Measurements from ENCODE around the gene VIT. TPM values are rescaled to one million over a fixed set of nuclear protein-coding genes. Genes with fewer than 3 reads are reported as not detected.

Gene VIT
- total and polyA plus RNA-seq, 2 experiments from 2014 or later = not detected

DNA sequence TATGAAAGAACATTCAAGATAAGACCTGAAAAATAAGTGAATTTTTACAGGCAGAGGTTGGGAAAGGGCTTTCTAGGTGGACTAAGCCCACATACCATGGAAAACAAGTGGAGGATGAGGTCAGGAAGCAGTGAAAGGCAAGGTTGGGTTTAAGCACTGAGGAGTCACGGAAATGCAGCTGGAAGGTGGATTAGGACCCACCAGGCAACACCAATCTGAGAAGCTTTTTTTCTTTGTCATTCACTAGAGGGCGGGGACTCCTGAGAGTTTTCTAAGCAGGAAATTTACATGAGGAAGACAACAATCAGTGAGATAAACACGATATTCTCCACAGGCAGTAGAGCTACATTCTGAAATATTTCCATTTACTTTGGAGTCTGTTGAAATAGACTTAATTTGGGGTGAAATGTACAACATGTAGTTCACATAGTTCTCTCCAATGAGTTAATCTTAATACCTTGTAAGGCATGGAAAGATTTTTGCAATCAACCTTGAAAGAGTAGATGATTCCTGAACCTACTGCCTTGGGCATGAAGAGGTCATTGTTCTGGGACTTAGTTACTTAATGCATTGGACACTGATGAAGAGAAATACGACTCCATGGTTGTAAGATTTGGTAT is 40.7 kb downstream of the VIT start:
- Mint-ChIP-seq H3K4me3 (no peak overlapping the region), H3K27me3 (ENCODE audit: insufficient read depth, low read depth, poor library complexity) (peaks cover 4% of the 10 kb centered on the region), H3K9me3 (no peaks in the 10 kb centered on the region), H3K4me1 (peaks cover 34% of the 10 kb centered on the region), H3K36me3 (ENCODE audit: low read depth) (no peaks in the 10 kb centered on the region; the same call in 2 of the 3 replicates), H3K27ac (peak overlapping the region; percentile 6; the same call in 1 of the 2 replicates)
- Histone ChIP-seq H3K9me2 (ENCODE audit: insufficient read depth) (peaks cover 40% of the 10 kb centered on the region), H2AFZ (no peak overlapping the region), H3K27me3 (ENCODE audit: insufficient read depth) (no peaks in the 10 kb centered on the region), H3K4me2 (peak overlapping the region; percentile 37), H4K20me1 (replicated peaks; ENCODE audit: insufficient read depth) (no peaks in the 10 kb centered on the region), H3K27ac (ENCODE audit: low read depth) (no peak overlapping the region; the same call in none of the 2 replicates), H3F3A (replicated peaks; ENCODE audit: low read depth) (no peaks in the 10 kb centered on the region), H3K4me1 (ENCODE audit: insufficient read depth) (peaks cover 14% of the 10 kb centered on the region), H3K4me3 (no peak overlapping the region), H3K79me2 (replicated peaks; ENCODE audit: insufficient read depth) (no peaks in the 10 kb centered on the region), H3K36me3 (ENCODE audit: insufficient read depth) (no peaks in the 10 kb centered on the region)
- DNase-seq (ENCODE audit: low spot score) (peak; percentile 60), ATAC-seq (peak; percentile 82)
- TF ChIP-seq, protein P1, sequence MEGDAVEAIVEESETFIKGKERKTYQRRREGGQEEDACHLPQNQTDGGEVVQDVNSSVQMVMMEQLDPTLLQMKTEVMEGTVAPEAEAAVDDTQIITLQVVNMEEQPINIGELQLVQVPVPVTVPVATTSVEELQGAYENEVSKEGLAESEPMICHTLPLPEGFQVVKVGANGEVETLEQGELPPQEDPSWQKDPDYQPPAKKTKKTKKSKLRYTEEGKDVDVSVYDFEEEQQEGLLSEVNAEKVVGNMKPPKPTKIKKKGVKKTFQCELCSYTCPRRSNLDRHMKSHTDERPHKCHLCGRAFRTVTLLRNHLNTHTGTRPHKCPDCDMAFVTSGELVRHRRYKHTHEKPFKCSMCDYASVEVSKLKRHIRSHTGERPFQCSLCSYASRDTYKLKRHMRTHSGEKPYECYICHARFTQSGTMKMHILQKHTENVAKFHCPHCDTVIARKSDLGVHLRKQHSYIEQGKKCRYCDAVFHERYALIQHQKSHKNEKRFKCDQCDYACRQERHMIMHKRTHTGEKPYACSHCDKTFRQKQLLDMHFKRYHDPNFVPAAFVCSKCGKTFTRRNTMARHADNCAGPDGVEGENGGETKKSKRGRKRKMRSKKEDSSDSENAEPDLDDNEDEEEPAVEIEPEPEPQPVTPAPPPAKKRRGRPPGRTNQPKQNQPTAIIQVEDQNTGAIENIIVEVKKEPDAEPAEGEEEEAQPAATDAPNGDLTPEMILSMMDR (conservative IDR thresholded peaks at IDR 0.05; ENCODE audit: low read depth in 2 of 2) = no peak
- TF ChIP-seq, protein P2, sequence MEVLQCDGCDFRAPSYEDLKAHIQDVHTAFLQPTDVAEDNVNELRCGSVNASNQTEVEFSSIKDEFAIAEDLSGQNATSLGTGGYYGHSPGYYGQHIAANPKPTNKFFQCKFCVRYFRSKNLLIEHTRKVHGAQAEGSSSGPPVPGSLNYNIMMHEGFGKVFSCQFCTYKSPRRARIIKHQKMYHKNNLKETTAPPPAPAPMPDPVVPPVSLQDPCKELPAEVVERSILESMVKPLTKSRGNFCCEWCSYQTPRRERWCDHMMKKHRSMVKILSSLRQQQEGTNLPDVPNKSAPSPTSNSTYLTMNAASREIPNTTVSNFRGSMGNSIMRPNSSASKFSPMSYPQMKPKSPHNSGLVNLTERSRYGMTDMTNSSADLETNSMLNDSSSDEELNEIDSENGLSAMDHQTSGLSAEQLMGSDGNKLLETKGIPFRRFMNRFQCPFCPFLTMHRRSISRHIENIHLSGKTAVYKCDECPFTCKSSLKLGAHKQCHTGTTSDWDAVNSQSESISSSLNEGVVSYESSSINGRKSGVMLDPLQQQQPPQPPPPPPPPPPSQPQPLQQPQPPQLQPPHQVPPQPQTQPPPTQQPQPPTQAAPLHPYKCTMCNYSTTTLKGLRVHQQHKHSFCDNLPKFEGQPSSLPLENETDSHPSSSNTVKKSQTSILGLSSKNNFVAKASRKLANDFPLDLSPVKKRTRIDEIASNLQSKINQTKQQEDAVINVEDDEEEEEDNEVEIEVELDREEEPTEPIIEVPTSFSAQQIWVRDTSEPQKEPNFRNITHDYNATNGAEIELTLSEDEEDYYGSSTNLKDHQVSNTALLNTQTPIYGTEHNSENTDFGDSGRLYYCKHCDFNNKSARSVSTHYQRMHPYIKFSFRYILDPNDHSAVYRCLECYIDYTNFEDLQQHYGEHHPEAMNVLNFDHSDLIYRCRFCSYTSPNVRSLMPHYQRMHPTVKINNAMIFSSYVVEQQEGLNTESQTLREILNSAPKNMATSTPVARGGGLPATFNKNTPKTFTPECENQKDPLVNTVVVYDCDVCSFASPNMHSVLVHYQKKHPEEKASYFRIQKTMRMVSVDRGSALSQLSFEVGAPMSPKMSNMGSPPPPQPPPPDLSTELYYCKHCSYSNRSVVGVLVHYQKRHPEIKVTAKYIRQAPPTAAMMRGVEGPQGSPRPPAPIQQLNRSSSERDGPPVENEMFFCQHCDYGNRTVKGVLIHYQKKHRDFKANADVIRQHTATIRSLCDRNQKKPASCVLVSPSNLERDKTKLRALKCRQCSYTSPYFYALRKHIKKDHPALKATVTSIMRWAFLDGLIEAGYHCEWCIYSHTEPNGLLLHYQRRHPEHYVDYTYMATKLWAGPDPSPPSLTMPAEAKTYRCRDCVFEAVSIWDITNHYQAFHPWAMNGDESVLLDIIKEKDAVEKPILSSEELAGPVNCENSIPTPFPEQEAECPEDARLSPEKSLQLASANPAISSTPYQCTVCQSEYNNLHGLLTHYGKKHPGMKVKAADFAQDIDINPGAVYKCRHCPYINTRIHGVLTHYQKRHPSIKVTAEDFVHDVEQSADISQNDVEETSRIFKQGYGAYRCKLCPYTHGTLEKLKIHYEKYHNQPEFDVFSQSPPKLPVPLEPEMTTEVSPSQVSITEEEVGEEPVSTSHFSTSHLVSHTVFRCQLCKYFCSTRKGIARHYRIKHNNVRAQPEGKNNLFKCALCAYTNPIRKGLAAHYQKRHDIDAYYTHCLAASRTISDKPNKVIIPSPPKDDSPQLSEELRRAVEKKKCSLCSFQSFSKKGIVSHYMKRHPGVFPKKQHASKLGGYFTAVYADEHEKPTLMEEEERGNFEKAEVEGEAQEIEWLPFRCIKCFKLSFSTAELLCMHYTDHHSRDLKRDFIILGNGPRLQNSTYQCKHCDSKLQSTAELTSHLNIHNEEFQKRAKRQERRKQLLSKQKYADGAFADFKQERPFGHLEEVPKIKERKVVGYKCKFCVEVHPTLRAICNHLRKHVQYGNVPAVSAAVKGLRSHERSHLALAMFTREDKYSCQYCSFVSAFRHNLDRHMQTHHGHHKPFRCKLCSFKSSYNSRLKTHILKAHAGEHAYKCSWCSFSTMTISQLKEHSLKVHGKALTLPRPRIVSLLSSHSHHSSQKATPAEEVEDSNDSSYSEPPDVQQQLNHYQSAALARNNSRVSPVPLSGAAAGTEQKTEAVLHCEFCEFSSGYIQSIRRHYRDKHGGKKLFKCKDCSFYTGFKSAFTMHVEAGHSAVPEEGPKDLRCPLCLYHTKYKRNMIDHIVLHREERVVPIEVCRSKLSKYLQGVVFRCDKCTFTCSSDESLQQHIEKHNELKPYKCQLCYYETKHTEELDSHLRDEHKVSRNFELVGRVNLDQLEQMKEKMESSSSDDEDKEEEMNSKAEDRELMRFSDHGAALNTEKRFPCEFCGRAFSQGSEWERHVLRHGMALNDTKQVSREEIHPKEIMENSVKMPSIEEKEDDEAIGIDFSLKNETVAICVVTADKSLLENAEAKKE (CRISPR knock-in tag; IDR thresholded peaks at IDR 0.05) = peak; percentile 92

DNA sequence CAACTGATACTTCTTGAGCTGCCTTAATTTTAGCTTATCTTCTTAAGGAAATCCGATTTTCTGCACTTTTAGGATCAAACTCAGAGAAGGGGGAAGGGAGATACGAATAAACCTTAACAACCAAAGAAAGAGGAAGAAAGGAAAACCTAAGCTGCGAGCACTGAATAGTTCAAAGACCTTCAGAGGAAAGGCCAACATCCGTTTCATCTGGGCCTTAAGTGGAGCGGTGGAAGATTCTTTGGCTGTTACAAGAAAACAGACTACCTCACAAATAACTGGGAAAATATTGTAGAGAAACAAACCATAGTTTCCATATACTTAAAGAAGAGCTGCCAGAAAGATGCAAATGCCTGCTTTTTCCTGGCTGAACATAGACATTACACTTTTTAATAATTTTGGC is 43.6 kb downstream of the VIT start:
- Mint-ChIP-seq H3K27me3 (ENCODE audit: insufficient read depth, low read depth, poor library complexity) (no peaks in the 10 kb centered on the region), H3K4me1 (peaks cover 20% of the 10 kb centered on the region), H3K36me3 (ENCODE audit: low read depth) (no peaks in the 10 kb centered on the region), H3K4me3 (no peak overlapping the region), H3K27ac (no peak overlapping the region), H3K9me3 (no peaks in the 10 kb centered on the region)
- Histone ChIP-seq H3F3A (replicated peaks; ENCODE audit: low read depth) (no peaks in the 10 kb centered on the region), H4K20me1 (replicated peaks; ENCODE audit: insufficient read depth) (no peaks in the 10 kb centered on the region), H2AFZ (peak overlapping the region; percentile 54; the same call in 1 of the 2 replicates), H3K4me3 (no peak overlapping the region), H3K36me3 (ENCODE audit: insufficient read depth) (no peaks in the 10 kb centered on the region), H3K4me1 (ENCODE audit: insufficient read depth) (peaks cover 14% of the 10 kb centered on the region), H3K27ac (ENCODE audit: low read depth) (no peak overlapping the region), H3K79me2 (replicated peaks; ENCODE audit: insufficient read depth) (no peaks in the 10 kb centered on the region), H3K4me2 (no peak overlapping the region), H3K27me3 (ENCODE audit: insufficient read depth) (no peaks in the 10 kb centered on the region), H3K9me2 (ENCODE audit: insufficient read depth) (peaks cover 22% of the 10 kb centered on the region)
- DNase-seq (ENCODE audit: low spot score) = no peak
- ATAC-seq = no peak
- TF ChIP-seq EZH2phosphoT487 (IDR thresholded peaks at IDR 0.05; ENCODE audit: unreplicated experiment) (no peak), ZNF331 (CRISPR knock-in tag; IDR thresholded peaks at IDR 0.05; ENCODE audit: low read depth) (no peak), CREB1 (CRISPR knock-in tag; IDR thresholded peaks at IDR 0.05; ENCODE audit: low read depth) (no peak), ZNF114 (CRISPR knock-in tag; IDR thresholded peaks at IDR 0.05) (no peak), JUNB (IDR thresholded peaks at IDR 0.05; ENCODE audit: unreplicated experiment) (no peak), POLR2AphosphoS5 (IDR thresholded peaks at IDR 0.05; ENCODE audit: low read depth) (no peak), NANOG (IDR thresholded peaks at IDR 0.05; ENCODE audit: borderline replicate concordance) (no peak)
- TF ChIP-seq, protein P3, sequence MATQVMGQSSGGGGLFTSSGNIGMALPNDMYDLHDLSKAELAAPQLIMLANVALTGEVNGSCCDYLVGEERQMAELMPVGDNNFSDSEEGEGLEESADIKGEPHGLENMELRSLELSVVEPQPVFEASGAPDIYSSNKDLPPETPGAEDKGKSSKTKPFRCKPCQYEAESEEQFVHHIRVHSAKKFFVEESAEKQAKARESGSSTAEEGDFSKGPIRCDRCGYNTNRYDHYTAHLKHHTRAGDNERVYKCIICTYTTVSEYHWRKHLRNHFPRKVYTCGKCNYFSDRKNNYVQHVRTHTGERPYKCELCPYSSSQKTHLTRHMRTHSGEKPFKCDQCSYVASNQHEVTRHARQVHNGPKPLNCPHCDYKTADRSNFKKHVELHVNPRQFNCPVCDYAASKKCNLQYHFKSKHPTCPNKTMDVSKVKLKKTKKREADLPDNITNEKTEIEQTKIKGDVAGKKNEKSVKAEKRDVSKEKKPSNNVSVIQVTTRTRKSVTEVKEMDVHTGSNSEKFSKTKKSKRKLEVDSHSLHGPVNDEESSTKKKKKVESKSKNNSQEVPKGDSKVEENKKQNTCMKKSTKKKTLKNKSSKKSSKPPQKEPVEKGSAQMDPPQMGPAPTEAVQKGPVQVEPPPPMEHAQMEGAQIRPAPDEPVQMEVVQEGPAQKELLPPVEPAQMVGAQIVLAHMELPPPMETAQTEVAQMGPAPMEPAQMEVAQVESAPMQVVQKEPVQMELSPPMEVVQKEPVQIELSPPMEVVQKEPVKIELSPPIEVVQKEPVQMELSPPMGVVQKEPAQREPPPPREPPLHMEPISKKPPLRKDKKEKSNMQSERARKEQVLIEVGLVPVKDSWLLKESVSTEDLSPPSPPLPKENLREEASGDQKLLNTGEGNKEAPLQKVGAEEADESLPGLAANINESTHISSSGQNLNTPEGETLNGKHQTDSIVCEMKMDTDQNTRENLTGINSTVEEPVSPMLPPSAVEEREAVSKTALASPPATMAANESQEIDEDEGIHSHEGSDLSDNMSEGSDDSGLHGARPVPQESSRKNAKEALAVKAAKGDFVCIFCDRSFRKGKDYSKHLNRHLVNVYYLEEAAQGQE (IDR thresholded peaks at IDR 0.05; ENCODE audit: unreplicated experiment) = no peak

Data from GM23338 (cell line).